Panc1 (cell line): ENCODE measurements around the gene ABHD15.

Source experiments
- CTCF ChIP-seq: fragments of 450-650 bp; IDR thresholded peaks from 2 replicates; pipeline ENCODE4 v1.5.1; 2017; ENCODE audit warnings: mild to moderate bottlenecking
- POLR2AphosphoS5 ChIP-seq: IDR thresholded peaks from 2 replicates; pipeline ENCODE4 v1.6.1; 2012; ENCODE audit warnings: mild to moderate bottlenecking, low read depth, low read length, moderate library complexity
- REST ChIP-seq, 2 experiments: IDR thresholded peaks; 2 replicates each; pipeline ENCODE4 v1.6.1; 2011 to 2012; ENCODE audit warnings: low read depth in 2 of 2, control low read depth in 1 of 2, low read length in 1 of 2, mild to moderate bottlenecking in 1 of 2, moderate library complexity in 1 of 2; ENCODE audit not compliant: insufficient read depth in 1 of 2
- TCF7L2 ChIP-seq: IDR thresholded peaks from 2 replicates; pipeline ENCODE4 v1.6.1; 2011; ENCODE audit warnings: mild to moderate bottlenecking, low read depth, low read length, inconsistent platforms

- no peak for TF ChIP-seq POLR2AphosphoS5
- no peak for TF ChIP-seq CTCF
- TF ChIP-seq TCF7L2: no peak
- TF ChIP-seq REST (IDR thresholded peaks at IDR 0.05; ENCODE audit: insufficient read depth in 1 of 2, low read depth in 2 of 2, low read length in 1 of 2): no peak
Observed at GRCh38 chr17:29560316-29560715, 6.5 kb downstream of the ABHD15 start.
